Measurements from ENCODE around the gene CIDEA.

GRCh38 chr18:12256951-12257350 lies 2.8 kb downstream of the CIDEA start:
- no peak for TF ChIP-seq POLR2A (IDR thresholded peaks at IDR 0.05; ENCODE audit: low read depth, low read length)
- no peak for TF ChIP-seq POLR2AphosphoS5 (IDR thresholded peaks at IDR 0.05; ENCODE audit: low read depth, low read length)

Data from GM12892 (cell line).